ENCODE measurements around the gene ALDH1B1. TPM values are rescaled to one million over a fixed set of nuclear protein-coding genes. Genes with fewer than 3 reads are reported as not detected.

Gene ALDH1B1
- total RNA-seq, 4 donors from 2014 or later = 1.6 to 23.7 (median 7.7) TPM

DNA sequence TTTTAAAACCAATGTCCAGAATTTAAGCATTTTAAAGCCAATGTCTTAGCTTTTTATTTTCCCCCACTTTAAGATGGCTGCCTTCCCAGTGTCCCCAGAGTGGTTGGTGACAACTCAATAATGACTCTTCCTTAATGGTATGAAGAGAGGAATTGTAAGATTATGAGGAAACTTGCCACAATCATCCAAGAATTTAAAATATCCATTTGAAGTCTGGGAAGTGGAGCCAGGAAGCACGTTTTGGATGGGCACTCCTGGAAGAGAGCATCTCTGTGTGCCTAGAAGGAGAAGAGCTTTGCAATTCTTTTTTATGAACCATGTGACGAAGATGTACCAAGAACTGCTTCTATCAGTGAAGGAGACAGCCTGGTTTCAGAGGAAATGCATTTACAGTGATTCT lies 43.0 kb downstream of the ALDH1B1 start:
- Histone ChIP-seq H3K4me1 (peaks cover 0 to 9% (median 0%) of the 10 kb centered on the region in 3 donors), H3K9me3 (no peaks in the 10 kb centered on the region), H3K27me3 (peaks cover 0 to 8% (median 0%) of the 10 kb centered on the region in 4 donors), H3K4me3 (no peak overlapping the region), H3K27ac (no peak overlapping the region), H3K36me3 (no peaks in the 10 kb centered on the region)
- DNase-seq = no peak
- no peak for TF ChIP-seq POLR2A (IDR thresholded peaks at IDR 0.05)
- TF ChIP-seq, protein P1, sequence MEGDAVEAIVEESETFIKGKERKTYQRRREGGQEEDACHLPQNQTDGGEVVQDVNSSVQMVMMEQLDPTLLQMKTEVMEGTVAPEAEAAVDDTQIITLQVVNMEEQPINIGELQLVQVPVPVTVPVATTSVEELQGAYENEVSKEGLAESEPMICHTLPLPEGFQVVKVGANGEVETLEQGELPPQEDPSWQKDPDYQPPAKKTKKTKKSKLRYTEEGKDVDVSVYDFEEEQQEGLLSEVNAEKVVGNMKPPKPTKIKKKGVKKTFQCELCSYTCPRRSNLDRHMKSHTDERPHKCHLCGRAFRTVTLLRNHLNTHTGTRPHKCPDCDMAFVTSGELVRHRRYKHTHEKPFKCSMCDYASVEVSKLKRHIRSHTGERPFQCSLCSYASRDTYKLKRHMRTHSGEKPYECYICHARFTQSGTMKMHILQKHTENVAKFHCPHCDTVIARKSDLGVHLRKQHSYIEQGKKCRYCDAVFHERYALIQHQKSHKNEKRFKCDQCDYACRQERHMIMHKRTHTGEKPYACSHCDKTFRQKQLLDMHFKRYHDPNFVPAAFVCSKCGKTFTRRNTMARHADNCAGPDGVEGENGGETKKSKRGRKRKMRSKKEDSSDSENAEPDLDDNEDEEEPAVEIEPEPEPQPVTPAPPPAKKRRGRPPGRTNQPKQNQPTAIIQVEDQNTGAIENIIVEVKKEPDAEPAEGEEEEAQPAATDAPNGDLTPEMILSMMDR (IDR thresholded peaks at IDR 0.05) = no peak
- 57 to 67% methylated on average over 2 of the region's 2 CpGs for WGBS, 2 donors
- intact Hi-C loops (cut with DNase I) = no loop called here

DNA sequence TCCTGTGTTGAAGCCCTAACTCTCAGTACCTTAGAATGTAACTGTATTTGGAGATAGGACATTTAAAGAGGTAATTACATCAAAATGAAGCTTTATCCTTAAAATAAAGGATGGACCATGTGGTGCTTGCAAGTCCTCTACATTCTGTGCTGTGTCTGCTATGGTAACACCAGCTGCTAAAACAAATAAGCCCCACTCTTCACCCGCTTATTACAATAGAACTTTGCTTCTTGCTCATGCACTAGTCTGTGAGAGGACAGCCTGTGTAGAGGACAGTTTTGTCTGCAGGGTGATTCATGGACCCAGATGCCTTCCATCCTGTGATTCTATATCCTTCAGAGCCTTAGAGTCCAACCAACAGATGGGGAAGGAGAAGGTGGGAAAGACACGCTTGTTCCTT lies 44.2 kb downstream of the ALDH1B1 start:
- intact Hi-C loops (cut with DNase I) = no loop called here
- 94 to 100% methylated on average over 2 of the region's 2 CpGs for WGBS, 2 donors
- Histone ChIP-seq H3K4me3 (no peak overlapping the region), H3K9me3 (no peaks in the 10 kb centered on the region), H3K4me1 (peaks cover 0 to 9% (median 0%) of the 10 kb centered on the region in 3 donors), H3K27ac (no peak overlapping the region), H3K36me3 (no peaks in the 10 kb centered on the region), H3K27me3 (peaks cover 0 to 8% (median 0%) of the 10 kb centered on the region in 4 donors)
- no peak for DNase-seq
- no peak for TF ChIP-seq POLR2A (IDR thresholded peaks at IDR 0.05)
- TF ChIP-seq, protein P1 (IDR thresholded peaks at IDR 0.05) = no peak

DNA sequence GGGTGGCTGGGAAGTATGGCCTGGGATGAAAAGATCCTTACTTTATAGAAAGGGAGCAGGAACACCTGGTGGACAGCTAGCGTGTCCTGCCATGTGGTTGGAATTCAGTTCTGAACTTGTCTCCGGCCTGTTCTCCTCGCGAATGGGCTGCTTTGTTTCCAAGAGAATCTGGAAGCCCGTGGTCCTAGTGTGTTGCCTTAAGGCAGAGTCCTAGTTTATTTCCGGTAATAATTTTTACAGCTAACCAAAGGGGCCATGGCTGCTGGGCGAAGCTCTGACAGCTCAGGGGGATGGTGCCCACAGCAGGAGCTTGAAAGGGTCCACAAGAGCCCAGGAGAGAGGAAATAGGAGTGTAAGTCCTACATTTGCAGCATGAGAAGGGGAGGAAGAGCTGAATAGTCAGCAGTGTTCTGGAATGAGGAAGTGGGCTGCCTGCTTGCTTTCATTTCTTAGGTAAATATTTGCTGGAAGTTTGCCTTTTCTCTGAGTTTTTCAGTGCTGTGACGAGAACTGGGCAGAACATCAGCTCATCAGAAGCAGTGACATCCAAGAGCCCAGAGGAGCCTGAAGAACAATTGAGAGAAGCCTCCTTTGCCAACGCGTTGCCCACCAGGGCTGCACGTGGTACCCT lies 44.8 kb downstream of the ALDH1B1 start:
- Histone ChIP-seq H3K4me3 (no peak overlapping the region), H3K27ac (peak overlapping the region in 1 of 4 donors; percentile 6), H3K36me3 (no peaks in the 10 kb centered on the region), H3K4me1 (peaks cover 0 to 9% (median 0%) of the 10 kb centered on the region in 3 donors), H3K9me3 (no peaks in the 10 kb centered on the region), H3K27me3 (peaks cover 0 to 14% (median 0%) of the 10 kb centered on the region in 4 donors)
- TF ChIP-seq, protein P1 (IDR thresholded peaks at IDR 0.05) = no peak
- TF ChIP-seq POLR2A (IDR thresholded peaks at IDR 0.05) = no peak
- intact Hi-C loops (cut with DNase I) = no loop called here
- 31 to 32% methylated on average over 6 to 10 of the region's 11 CpGs for WGBS, 2 donors
- DNase-seq = no peak

DNA sequence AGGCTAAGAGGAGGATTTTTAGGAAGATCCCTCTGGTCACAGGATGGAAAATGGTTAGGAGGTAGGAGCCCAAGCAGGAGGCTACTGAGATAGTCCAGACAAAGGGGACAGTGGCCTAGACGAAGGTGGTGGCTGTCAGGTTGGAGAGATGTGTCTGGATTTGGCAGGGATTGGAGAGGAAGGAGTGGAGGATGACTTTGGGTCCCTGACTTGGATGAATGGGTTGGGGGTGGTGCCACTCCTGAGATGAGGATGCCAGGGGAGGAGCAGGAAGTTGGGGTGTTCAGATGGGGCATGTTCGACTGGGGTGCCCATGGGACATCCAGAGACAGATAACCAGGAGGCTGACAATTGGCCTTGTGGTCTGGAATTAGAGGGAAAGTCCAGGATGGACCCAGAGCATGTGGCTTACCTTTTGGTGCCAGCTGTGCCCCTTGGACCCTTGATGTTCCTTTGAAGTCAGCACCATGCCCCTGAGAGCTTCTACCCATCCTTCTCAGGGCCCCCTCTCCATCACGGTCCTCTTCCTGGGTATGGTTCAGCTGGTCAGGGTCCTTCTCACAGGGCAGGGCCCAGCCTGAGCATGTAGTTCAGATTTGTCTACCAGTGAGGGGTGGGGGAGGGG lies 46.9 kb downstream of the ALDH1B1 start:
- intact Hi-C loops (cut with DNase I) = no loop called here
- H3K36me3 ChIP-seq = no peaks in the 10 kb centered on the region
- peaks cover 0 to 9% (median 0%) of the 10 kb centered on the region in 3 donors for H3K4me1 ChIP-seq
- H3K9me3 ChIP-seq = no peaks in the 10 kb centered on the region
- 74 to 85% methylated on average over 3 of the region's 3 CpGs for WGBS, 2 donors
- no peak for TF ChIP-seq POLR2A (IDR thresholded peaks at IDR 0.05)
- TF ChIP-seq, protein P1 (IDR thresholded peaks at IDR 0.05) = no peak
- no peak overlapping the region for H3K27ac ChIP-seq
- H3K27me3 ChIP-seq = peaks cover 0 to 19% (median 0%) of the 10 kb centered on the region in 4 donors
- no peak overlapping the region for H3K4me3 ChIP-seq
- no peak for DNase-seq

DNA sequence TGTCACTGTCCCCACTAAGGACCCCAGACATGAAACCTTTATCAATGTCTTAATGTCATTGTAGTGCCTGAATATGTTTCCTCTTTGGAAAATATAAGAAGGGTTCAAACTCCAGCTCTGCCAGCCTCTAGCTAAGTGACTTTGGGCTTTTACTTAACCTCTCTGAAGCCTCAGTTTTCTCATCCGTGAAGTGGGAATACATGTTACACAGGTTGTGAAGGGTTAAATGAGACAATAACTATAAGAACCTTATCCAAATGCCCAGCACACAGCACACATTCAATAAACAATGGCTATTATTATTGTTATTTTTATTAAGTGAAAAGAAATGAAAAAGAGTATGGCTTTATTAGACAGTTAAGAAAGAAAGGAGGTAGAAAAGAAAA lies 47.4 kb downstream of the ALDH1B1 start:
- no peaks in the 10 kb centered on the region for H3K9me3 ChIP-seq
- 100% methylated on average over 1 of the region's 1 CpG for WGBS, 2 donors
- no peak overlapping the region for H3K27ac ChIP-seq
- H3K4me1 ChIP-seq = peaks cover 0 to 9% (median 0%) of the 10 kb centered on the region in 3 donors
- no peak for DNase-seq
- H3K36me3 ChIP-seq = no peaks in the 10 kb centered on the region
- H3K27me3 ChIP-seq = peaks cover 0 to 21% (median 0%) of the 10 kb centered on the region in 4 donors
- H3K4me3 ChIP-seq = no peak overlapping the region
- TF ChIP-seq POLR2A (IDR thresholded peaks at IDR 0.05) = no peak
- TF ChIP-seq, protein P1 (IDR thresholded peaks at IDR 0.05) = no peak
- intact Hi-C loops (cut with DNase I) = no loop called here
